Astrocyte (in vitro differentiated cells and primary cell): ENCODE data around the gene SPSB1.

Experiments used
- EZH2 ChIP-seq: IDR thresholded peaks from 2 replicates; pipeline ENCODE4 v1.6.1; 2012; ENCODE audit warnings: mild to moderate bottlenecking, low read length, inconsistent platforms; ENCODE audit not compliant: insufficient read depth
- TF ChIP-seq, protein P1 (sequence below): IDR thresholded peaks from 2 replicates; pipeline ENCODE4 v1.5.1; 2011; ENCODE audit warnings: low read depth, mild to moderate bottlenecking, inconsistent platforms, low read length, moderate library complexity; ENCODE audit not compliant: insufficient read depth

DNA sequence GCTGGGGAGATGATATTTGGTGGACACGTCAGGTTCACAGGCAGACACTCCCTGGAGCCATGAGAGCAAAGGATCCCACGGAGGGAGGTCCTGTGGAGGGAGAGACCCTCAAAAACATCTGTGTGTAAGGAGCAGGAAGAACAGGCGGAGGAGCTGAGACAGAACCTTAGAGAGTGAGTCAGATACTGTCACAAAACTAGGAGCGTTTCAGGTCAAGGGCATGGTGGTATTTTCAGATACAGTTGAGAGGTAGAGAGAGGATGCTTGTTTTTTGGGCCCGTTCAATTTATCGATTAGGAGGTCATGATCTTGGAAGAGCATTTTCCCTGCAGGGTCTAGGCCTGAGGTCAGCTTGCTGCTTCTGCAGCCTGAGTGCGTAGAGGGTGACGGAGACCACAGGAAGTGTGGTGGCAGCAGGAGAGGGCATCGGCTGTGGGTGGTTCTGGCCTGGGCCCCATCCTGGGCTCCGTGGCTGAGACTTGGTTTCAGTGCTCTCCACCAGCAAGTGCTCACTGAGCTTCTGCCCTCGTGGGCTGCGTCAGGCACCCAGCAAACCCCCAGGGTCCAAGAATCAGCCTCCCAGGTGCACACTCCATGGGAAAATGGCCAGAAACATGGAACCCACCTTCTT, 39.9 kb downstream of the SPSB1 start:
- TF ChIP-seq, protein P1, sequence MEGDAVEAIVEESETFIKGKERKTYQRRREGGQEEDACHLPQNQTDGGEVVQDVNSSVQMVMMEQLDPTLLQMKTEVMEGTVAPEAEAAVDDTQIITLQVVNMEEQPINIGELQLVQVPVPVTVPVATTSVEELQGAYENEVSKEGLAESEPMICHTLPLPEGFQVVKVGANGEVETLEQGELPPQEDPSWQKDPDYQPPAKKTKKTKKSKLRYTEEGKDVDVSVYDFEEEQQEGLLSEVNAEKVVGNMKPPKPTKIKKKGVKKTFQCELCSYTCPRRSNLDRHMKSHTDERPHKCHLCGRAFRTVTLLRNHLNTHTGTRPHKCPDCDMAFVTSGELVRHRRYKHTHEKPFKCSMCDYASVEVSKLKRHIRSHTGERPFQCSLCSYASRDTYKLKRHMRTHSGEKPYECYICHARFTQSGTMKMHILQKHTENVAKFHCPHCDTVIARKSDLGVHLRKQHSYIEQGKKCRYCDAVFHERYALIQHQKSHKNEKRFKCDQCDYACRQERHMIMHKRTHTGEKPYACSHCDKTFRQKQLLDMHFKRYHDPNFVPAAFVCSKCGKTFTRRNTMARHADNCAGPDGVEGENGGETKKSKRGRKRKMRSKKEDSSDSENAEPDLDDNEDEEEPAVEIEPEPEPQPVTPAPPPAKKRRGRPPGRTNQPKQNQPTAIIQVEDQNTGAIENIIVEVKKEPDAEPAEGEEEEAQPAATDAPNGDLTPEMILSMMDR = no peak
- no peak for TF ChIP-seq EZH2
